SU-DHL-6 (cell line): ENCODE results near the gene NNMT.

Source experiments
- CTCF ChIP-seq: fragments of 200-600 bp; sonication (generic); IDR thresholded peaks from one replicate; pipeline ENCODE4 v1.5.1; 2017; ENCODE audit warnings: antibody characterized with exemption, mild to moderate bottlenecking, low read length, moderate library complexity; ENCODE audit not compliant: insufficient read depth, poor library complexity, severe bottlenecking
- EZH2phosphoT487 ChIP-seq: fragments of 200-600 bp; sonication (generic), shearing (Covaris generic); conservative IDR thresholded peaks from 2 replicates; pipeline ENCODE4 v1.6.1; 2018; ENCODE audit warnings: mild to moderate bottlenecking, antibody characterized with exemption, low read length, moderate library complexity, mixed read lengths

GRCh38 chr11:114297806-114298709, 1.9 kb downstream of the NNMT start:
- TF ChIP-seq CTCF (no peak), EZH2phosphoT487 (no peak)
